Fibroblast of the conjunctiva (primary cell): ENCODE results near the gene HNRNPU.
"Not testable (repeated sequence)": the region's sequence is repeated elsewhere in the genome, so short reads cannot be mapped to it uniquely, and the experiment has no call there.

Experiments
- DNase-seq: peaks from one replicate; pipeline ENCODE4 v3.0.0-alpha.2; 2010; ENCODE audit warnings: low read depth

The HNRNPU gene

DNA sequence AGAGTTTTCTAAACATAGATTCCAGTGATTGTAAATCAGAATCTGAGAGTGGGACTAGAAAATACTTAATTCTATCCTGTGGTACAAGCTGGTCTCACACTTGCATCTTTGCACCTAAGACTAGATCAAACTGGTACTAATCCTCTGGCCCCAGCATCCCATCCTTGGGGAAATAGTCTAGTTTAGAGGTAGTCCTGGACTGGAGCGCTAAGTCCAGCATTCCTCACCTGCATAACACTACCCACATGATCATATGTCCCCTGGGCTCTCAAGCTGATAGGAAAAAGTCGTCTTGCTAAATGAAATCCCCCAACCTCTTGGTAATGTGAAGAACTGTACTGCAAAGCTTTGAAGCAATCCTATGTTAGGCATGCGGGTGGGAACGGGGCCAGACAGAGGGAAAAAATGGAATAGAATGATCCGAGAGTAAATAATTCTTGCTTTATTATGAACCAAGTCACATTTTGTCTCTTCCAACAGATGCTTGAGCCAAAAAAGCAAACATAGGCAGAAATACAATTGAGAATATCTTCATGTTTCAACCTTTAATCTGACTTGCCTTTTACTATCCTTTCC lies 24.0 kb downstream of the HNRNPU start:
- no peak for DNase-seq

- no peak for DNase-seq
Observed at GRCh38 chr1:244839656-244840055, 24.7 kb downstream of the HNRNPU start.

- DNase-seq: no peak
Observed at GRCh38 chr1:244837597-244838258, 26.6 kb downstream of the HNRNPU start.

DNA sequence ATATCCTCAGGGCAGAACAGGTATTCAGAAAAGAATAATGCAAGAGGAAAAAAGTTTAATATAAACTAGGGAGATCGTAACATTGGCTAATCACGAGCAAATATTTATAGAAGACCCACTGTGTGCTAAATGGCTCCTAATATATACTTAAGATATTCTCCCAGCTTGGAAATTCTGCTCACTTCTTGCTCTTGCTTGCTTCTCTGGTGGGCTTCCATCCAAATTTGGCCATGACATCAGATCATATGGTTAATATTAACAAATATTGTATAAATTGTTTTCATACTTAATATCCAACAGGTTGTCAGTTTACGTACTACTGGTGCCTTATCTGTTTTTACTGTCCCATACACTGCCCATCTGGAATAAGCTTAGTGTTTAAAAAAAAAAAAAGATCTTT lies 27.8 kb downstream of the HNRNPU start:
- DNase-seq: no peak

DNA sequence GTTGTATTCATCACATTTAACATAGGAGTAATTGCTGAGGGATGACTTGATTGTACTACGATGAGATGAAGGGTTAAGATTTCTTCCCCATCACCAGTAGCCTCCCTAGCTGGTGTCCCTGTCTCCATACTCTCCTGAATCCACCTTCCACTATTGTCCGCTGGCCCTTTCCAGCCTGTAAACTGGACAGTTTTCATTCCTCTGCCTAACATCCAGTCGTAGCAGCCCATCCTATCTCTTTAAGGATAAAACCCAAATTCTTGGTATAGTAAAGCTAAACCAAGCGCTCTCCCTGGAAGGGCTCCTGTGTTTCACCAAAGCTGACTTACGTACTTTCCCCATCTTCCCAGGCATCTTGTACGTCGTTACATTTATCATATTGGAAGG lies 28.2 kb downstream of the HNRNPU start:
- no peak for DNase-seq

GRCh38 chr1:244835276-244836134 lies 28.8 kb downstream of the HNRNPU start, which contains the start of gene COX20:
Gene COX20, plus strand, starts transcription at chr1:244835658. Its CDS starts 57 bp downstream, at chr1:244835715.
- DNase-seq: peak; percentile 86

DNA sequence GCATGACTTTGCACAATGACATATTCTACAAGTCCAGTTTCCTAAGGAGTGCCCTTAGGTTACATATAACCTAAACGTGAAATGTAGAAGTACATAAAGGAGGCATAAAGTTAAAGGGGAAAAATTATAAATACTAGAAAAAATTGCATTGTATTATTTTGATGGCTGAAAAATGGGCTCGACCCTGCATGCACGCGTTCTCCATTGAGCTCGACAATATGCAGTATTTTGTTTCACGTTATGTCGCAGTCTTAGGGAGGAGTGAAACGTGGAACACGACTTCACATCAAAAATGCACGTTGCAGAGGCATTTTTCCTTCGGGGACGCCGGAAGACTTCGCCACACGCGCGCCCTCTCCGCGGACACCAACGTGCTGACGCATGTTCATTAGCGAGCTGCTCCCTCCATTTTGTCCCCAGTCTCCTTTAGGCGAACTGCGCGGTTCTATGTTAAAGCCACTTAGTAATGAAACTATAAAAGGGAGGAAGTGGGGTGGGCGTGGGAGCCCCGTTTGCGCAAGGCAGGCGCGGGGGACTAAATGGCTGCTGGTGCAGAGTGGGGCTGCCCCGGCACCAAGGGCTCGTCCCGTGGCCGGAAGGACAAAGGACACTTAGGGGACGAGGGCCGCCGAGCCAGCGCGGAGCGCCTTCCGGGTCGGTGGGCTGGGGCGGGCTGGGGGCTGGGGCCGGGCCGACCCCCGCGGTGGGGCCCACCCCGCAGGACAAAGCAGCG lies 29.6 kb downstream of the HNRNPU start:
- peak; percentile 89 for DNase-seq

DNA sequence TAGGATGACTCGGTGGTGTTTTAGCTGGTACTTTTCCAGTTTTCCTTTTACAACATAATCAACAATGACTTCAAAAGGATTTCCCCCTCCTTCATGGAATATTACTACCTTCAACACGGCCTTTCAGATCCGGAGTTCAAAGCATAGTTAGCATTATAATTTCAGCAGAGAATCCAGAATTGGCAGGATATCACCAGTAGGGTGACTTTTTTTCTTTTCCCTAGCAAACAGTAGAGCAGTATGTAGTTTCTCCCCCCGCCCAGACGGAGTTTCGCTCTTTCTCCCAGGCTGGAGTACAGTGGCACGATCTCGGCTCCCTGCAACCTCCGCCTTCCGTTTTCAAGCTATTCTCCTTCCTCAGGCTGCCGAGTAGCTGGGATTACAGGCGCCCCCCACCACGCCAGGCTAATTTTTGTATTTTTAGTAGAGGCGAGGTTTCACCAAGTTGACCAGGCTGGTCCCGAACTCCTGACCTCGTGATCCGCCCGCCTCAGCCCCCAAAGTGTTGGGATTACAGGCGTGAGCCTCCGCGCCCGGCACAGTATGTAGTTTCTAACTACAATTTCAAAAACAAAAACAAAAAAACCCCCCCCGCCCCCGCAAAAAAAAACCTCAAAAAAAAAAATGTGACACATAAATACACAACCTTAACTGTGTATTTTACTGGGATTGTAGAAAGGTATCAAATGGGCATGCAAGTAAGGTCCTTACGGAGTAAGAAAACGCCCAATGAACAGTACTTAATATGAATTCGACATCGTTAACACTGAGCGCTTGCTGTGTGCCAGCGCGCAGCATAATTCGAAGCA lies 30.4 kb downstream of the HNRNPU start:
- peak; percentile 62 for DNase-seq

DNA sequence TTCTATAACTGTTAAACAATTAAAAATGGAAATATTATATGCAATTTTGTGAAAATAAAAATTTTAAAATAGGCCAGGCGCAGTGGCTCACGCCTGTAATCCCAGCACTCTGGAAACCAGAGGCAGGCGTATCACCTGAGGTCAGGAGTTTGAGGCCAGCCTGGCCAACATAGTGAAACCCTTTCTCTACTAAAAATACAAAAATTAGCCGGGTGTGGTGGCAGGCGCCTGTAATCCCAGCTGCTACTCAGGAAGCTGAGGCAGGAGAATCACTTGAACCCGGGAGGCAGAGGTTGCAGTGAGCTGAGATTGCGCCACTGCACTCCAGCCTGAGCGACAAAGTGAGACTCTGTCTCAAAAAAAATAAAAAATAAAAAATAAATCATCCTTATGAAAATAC lies 31.1 kb downstream of the HNRNPU start:
- DNase-seq: not testable (repeated sequence)

GRCh38 chr1:244830639-244831038 lies 33.7 kb downstream of the HNRNPU start:
- no peak for DNase-seq

GRCh38 chr1:244826712-244827111 lies 37.6 kb downstream of the HNRNPU start:
- no peak for DNase-seq

DNA sequence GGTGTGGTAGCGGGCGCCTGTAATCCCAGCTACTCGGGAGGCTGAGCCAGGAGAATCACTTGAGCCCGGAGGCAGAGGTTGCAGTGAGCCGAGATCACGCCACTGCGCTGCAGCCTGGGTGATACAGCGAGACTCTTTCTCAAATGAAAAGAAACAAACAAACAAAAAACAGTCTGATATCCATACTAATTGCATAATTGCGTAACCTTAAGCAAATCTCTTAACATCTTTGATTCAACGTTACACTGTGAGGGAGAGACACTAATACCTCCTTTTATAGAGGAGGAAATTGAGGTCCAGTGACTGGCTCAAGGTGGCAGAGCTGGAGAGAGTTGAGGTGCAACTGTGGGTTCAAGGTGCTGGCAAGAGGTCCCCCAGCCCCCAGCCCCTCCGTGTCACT lies 41.5 kb downstream of the HNRNPU start:
- DNase-seq: no peak

- no peak for DNase-seq
Observed at GRCh38 chr1:244821134-244821533, 43.2 kb downstream of the HNRNPU start.

DNA sequence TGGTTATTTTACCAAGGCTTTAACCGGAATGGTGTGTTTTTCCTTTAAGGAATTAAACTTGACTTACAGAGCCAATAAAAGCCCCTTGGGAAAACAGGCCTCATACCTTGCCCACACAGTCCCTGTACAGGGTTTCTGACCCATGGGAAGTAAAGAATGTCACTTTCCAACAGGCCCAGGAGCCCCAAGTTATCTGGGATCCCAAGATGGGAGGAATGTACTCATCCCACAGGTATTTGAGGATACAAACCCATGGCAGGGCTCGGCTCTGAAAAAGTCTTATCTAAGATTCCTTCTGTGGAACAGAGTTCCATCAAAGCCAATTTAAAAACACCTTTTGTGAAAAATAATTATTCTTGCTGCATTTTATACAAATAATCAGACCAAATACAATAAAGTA lies 44.2 kb downstream of the HNRNPU start:
- no peak for DNase-seq

GRCh38 chr1:244817415-244817894 lies 46.9 kb downstream of the HNRNPU start:
- DNase-seq: no peak

DNA sequence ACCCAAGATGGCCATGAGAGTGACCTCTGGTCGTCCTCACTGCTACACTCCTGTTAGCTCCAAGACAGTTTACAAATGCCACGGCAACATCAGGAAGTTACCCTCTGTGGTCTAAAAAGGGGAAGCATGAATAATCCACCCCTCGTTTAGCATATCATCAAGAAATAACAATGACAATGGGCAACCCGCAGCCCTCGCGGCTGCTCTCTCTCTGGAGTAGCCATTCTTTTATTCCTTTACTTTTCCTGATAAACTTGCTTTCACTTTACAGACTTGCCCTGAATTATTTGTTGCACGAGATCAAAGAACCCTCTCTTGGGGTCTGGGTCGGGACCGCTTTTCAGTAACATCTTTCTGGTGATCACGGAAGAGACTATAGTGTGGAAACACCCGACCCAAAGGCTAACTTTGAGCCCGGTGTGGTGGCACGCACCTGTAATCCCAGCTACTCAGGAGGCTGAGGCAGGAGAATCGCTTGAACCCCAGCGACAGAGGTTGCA lies 48.7 kb downstream of the HNRNPU start:
- no peak for DNase-seq

GRCh38 chr1:244813327-244813726 lies 51.0 kb downstream of the HNRNPU start:
- DNase-seq: no peak

GRCh38 chr1:244810221-244810620 lies 54.1 kb downstream of the HNRNPU start:
- no peak for DNase-seq

- DNase-seq: no peak
Observed at GRCh38 chr1:244807138-244807537, 57.2 kb downstream of the HNRNPU start.

DNA sequence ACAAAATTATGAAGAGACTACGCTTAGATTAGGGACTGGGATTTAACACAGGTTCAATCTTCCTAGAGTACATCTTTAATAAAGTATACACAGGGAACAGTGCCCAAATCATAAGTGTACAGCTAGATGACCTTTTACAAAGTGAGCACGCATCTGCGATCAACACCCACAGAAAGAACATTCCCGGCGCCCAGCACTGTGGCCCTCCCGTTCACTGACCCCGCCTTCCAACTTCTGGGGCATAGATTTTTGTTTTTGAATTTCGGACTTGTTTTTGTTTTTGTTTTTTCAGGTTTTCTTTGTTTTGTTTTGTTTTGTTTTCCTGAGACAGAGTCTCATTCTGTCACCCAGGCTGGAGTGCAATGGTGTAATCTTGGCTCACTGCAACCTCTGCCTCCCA lies 59.5 kb downstream of the HNRNPU start:
- no peak for DNase-seq

- no peak for DNase-seq
Observed at GRCh38 chr1:244802556-244803239, 61.6 kb downstream of the HNRNPU start.
